Fibroblast of mammary gland (primary cell): ENCODE results near the gene CRYAB.

ENCODE experiments used
- DNase-seq: peaks from one replicate; pipeline ENCODE4 v3.0.0-alpha.2; 2010; ENCODE audit warnings: low read depth
- H3K4me3 ChIP-seq: 2 replicates; pipeline ENCODE4 v1.5.1; 2011; ENCODE audit warnings: low read depth, mild to moderate bottlenecking, low read length, moderate library complexity; ENCODE audit not compliant: control insufficient read depth
- TF ChIP-seq, protein P1 (sequence below): conservative IDR thresholded peaks from 2 replicates; pipeline ENCODE4 v1.5.1; 2011; ENCODE audit warnings: low read depth, low read length, inconsistent platforms; ENCODE audit not compliant: control insufficient read depth, insufficient read depth

CRYAB gene

GRCh38 chr11:111939836-111940604 is 28.4 kb upstream of the CRYAB start:
- peak; percentile 96 for DNase-seq
- TF ChIP-seq, protein P1, sequence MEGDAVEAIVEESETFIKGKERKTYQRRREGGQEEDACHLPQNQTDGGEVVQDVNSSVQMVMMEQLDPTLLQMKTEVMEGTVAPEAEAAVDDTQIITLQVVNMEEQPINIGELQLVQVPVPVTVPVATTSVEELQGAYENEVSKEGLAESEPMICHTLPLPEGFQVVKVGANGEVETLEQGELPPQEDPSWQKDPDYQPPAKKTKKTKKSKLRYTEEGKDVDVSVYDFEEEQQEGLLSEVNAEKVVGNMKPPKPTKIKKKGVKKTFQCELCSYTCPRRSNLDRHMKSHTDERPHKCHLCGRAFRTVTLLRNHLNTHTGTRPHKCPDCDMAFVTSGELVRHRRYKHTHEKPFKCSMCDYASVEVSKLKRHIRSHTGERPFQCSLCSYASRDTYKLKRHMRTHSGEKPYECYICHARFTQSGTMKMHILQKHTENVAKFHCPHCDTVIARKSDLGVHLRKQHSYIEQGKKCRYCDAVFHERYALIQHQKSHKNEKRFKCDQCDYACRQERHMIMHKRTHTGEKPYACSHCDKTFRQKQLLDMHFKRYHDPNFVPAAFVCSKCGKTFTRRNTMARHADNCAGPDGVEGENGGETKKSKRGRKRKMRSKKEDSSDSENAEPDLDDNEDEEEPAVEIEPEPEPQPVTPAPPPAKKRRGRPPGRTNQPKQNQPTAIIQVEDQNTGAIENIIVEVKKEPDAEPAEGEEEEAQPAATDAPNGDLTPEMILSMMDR = no peak
- no peak overlapping the region for H3K4me3 ChIP-seq

- peak; percentile 83 for DNase-seq
- peak overlapping the region; percentile 56 for H3K4me3 ChIP-seq
- TF ChIP-seq, protein P1 = no peak
Observed at GRCh38 chr11:111938687-111939160, 27.2 kb upstream of the CRYAB start.

DNA sequence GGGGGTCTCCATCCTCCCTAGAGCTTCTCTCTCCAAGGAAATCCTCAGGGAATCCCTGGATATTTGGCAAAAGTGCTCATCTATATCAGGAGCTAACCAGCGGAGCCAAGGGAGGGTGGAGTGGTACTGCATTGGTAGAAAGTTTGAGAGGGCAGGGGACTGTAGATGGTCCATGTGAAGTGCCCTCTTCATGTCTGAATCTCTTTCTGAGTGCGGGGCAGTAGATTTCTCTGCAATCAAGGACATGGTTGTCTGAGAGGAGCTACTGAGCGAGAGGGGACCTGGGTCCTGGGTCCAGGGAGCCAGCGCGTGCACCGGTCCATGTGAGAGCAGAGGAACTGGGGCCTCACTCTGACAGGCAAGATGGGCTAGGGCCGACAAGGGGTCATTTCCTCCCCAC is 26.3 kb upstream of the CRYAB start:
- DNase-seq = no peak
- peak overlapping the region; percentile 56 for H3K4me3 ChIP-seq
- TF ChIP-seq, protein P1 = no peak

DNA sequence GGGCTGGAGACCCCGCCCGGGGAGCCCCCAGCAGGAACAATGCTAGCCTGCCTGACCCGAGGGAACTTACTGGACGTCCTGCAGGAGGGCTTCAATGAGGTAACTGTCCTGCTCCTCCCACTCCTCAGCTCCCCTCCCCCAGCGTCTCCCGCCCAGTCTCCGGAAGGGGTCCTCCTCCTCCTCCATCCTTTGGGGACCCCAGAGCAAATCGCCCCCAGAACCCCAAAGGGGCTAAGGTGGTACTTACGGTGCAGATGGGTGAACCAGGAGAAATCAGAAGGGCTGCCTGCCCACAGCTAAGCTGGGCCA is 25.8 kb upstream of the CRYAB start:
- no peak for DNase-seq
- H3K4me3 ChIP-seq = peak overlapping the region; percentile 56
- TF ChIP-seq, protein P1 = no peak

DNA sequence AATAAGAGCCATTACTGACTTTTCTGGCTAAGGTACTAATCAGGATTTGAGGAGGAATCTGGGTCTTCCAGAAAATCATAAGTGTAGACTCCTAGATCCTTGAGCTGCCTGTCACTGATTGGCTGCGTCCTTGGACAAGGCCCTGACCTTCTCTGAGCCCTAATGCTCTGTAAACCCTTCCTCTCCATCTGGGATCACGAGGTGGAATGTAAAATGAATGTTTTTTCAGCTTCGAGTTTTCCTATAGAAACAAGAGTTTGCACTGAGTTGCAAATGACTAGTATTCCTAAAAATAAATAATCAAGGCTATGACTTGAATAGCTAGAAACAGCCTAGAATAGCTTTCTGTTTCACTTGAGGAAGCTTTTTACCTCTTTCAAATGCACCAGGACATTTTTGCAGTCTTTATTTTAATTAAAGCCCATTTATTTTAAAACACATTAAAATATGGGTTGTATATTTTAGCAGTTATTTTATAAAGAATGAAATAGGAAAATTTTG is 24.5 kb upstream of the CRYAB start:
- TF ChIP-seq, protein P1 = no peak
- DNase-seq = no peak
- H3K4me3 ChIP-seq = peak overlapping the region; percentile 56

DNA sequence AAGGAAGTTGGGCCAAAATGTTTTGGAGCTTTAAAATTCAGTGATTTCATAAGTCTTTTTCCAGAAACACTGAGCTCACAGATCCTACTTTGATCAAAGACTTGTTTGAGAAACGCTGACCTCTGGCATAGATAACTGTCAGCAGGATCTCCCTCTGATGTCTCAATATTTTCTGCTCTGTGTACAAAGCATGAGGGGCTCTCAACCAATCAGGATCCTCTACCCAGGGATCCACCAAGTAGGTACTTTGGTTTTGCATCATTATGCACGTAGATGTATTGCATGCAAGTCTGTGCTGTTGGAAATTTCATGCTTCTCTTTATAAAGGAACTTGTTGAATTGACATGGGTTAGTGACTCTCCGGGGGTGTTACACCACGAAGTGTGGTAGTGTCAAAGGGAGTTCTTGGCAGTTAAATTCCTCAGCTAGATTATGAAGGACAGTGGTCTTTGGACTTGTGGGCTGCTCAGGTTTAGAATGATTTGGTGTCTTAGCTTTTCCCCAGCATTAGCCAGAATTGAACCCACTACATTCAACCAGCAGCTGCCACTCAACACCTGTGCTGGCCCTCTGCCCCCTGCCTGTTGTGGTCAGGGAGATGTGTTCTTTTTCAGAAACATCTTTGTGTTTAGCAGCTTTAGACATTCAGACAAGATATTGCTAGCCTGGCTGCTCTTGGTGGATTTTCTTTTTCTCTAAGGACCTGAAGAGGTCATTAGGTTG is 23.9 kb upstream of the CRYAB start:
- H3K4me3 ChIP-seq = no peak overlapping the region
- peak; percentile 86 for DNase-seq
- TF ChIP-seq, protein P1 = no peak
